OCI-LY3 (cell line): ENCODE measurements around the gene CCL7.

Experiments used
- H2AFZ ChIP-seq: fragments of 200-600, 300-600 bp; shearing (Covaris generic); 2 replicates; pipeline ENCODE4 v1.6.0; 2014; ENCODE audit warnings: antibody characterized with exemption, low read depth, low read length
- H3K27ac ChIP-seq: fragments of 200-600, 300-600 bp; sonication (generic); 2 replicates; pipeline ENCODE4 v1.5.1; 2014; ENCODE audit warnings: mild to moderate bottlenecking, low read length, moderate library complexity, mixed read lengths
- H3K27me3 ChIP-seq: fragments of 200-600, 300-600 bp; sonication (generic); 2 replicates; pipeline ENCODE4 v1.6.1; 2014; ENCODE audit warnings: low read depth, low read length, mixed read lengths
- H3K36me3 ChIP-seq: fragments of 200-600, 300-600 bp; sonication (generic); replicated peaks from 2 replicates; pipeline ENCODE3; 2014; ENCODE audit warnings: low read depth, low read length, mixed read lengths
- H3K4me1 ChIP-seq: fragments of 300-600, 200-600 bp; sonication (generic); 2 replicates; pipeline ENCODE4 v1.6.1; 2014; ENCODE audit warnings: low read length, mixed read lengths
- H3K4me2 ChIP-seq: fragments of 200-600, 300-600 bp; sonication (generic); 2 replicates; pipeline ENCODE4 v1.6.1; 2014; ENCODE audit warnings: low read length, mixed read lengths
- H3K4me3 ChIP-seq: fragments of 300-600, 200-600 bp; sonication (generic); 2 replicates; pipeline ENCODE4 v1.5.1; 2014; ENCODE audit warnings: antibody characterized with exemption, mild to moderate bottlenecking, low read length, moderate library complexity
- H3K79me2 ChIP-seq: fragments of 300-600, 200-600 bp; shearing (Covaris generic); 2 replicates; pipeline ENCODE4 v1.6.1; 2014; ENCODE audit warnings: mild to moderate bottlenecking, low read length, mixed read lengths
- H3K9ac ChIP-seq: fragments of 300-600, 200-600 bp; shearing (Covaris generic); 2 replicates; pipeline ENCODE4 v1.6.0; 2014; ENCODE audit warnings: mild to moderate bottlenecking, low read length, moderate library complexity
- H3K9me3 ChIP-seq: fragments of 200-600, 300-600 bp; shearing (Covaris generic); 2 replicates; pipeline ENCODE4 v1.6.1; 2014; ENCODE audit warnings: low read length, mixed read lengths; ENCODE audit not compliant: insufficient read depth
- H4K20me1 ChIP-seq: fragments of 200-600, 300-600 bp; sonication (generic); 2 replicates; pipeline ENCODE4 v1.6.1; 2016; ENCODE audit warnings: low read length, mixed read lengths; ENCODE audit not compliant: insufficient read depth
- EZH2phosphoT487 ChIP-seq: fragments of 200-600 bp; shearing (Covaris generic); IDR thresholded peaks from 2 replicates; pipeline ENCODE4 v1.6.1; 2018; ENCODE audit warnings: antibody characterized with exemption, mixed run types, low read depth
- TF ChIP-seq, protein P1 (sequence below): fragments of 200-600, 300-600 bp; sonication (generic); IDR thresholded peaks from 2 replicates; pipeline ENCODE4 v1.5.1; 2014; ENCODE audit warnings: antibody characterized with exemption, low read length, low read depth

The CCL7 gene

DNA sequence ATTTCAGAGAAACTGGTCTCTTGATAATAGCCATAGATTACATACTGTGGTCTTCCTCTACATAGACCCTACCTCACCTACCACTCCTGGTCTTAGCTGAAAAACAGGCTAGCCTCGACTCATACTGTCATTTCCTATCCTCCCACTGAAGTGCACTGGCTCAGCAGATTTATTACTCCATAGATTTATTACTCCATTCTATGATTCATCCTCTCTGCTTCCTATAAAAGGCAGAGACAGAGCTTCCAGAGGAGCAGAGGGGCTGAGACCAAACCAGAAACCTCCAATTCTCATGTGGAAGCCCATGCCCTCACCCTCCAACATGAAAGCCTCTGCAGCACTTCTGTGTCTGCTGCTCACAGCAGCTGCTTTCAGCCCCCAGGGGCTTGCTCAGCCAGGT lies at the start of gene CCL7:
CCL7 (plus strand) TSS at position 253 of the 400 bp plus-strand sequence; CDS start at position 323, 70 bp downstream.
- peaks cover 7% of the 10 kb centered on the region for H3K4me1 ChIP-seq
- no peaks in the 10 kb centered on the region for H3K36me3 ChIP-seq
- no peak within 1 kb of the TSS for H3K4me3 ChIP-seq
- H3K9ac ChIP-seq, result no peak within 1 kb of the TSS
- H2AFZ ChIP-seq, result no peak within 1 kb of the TSS
- no peak within 1 kb of the TSS for H3K4me2 ChIP-seq
- no peaks in the 10 kb centered on the region for H4K20me1 ChIP-seq
- no peaks in the 10 kb centered on the region for H3K79me2 ChIP-seq
- TF ChIP-seq, protein P1, sequence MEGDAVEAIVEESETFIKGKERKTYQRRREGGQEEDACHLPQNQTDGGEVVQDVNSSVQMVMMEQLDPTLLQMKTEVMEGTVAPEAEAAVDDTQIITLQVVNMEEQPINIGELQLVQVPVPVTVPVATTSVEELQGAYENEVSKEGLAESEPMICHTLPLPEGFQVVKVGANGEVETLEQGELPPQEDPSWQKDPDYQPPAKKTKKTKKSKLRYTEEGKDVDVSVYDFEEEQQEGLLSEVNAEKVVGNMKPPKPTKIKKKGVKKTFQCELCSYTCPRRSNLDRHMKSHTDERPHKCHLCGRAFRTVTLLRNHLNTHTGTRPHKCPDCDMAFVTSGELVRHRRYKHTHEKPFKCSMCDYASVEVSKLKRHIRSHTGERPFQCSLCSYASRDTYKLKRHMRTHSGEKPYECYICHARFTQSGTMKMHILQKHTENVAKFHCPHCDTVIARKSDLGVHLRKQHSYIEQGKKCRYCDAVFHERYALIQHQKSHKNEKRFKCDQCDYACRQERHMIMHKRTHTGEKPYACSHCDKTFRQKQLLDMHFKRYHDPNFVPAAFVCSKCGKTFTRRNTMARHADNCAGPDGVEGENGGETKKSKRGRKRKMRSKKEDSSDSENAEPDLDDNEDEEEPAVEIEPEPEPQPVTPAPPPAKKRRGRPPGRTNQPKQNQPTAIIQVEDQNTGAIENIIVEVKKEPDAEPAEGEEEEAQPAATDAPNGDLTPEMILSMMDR, result no peak
- TF ChIP-seq EZH2phosphoT487, result no peak
- H3K27ac ChIP-seq, result no peak within 1 kb of the TSS
- H3K9me3 ChIP-seq, result no peaks in the 10 kb centered on the region
- peaks cover 76% of the 10 kb centered on the region for H3K27me3 ChIP-seq

GRCh38 chr17:34220752-34221395 lies 49.1 kb upstream of the CCL7 start:
- peaks cover 51% of the 10 kb centered on the region for H3K27me3 ChIP-seq
- no peaks in the 10 kb centered on the region for H3K9me3 ChIP-seq
- no peak overlapping the region for H3K27ac ChIP-seq
- H3K4me3 ChIP-seq, result no peak overlapping the region
- H4K20me1 ChIP-seq, result no peaks in the 10 kb centered on the region
- H3K4me2 ChIP-seq, result 0 out of 2 replicates have a peak overlapping the region, but pooled peaks have one; percentile 2
- H3K9ac ChIP-seq, result no peak overlapping the region
- H3K79me2 ChIP-seq, result no peaks in the 10 kb centered on the region
- no peak for TF ChIP-seq EZH2phosphoT487
- TF ChIP-seq, protein P1, result no peak
- no peaks in the 10 kb centered on the region for H3K36me3 ChIP-seq
- H3K4me1 ChIP-seq, result peaks cover 29% of the 10 kb centered on the region
- no peak overlapping the region for H2AFZ ChIP-seq

GRCh38 chr17:34221411-34221810 lies 48.6 kb upstream of the CCL7 start:
- no peaks in the 10 kb centered on the region for H3K9me3 ChIP-seq
- H2AFZ ChIP-seq, result no peak overlapping the region
- no peaks in the 10 kb centered on the region for H3K79me2 ChIP-seq
- H3K27me3 ChIP-seq, result peaks cover 56% of the 10 kb centered on the region
- no peak overlapping the region for H3K4me2 ChIP-seq
- H3K9ac ChIP-seq, result no peak overlapping the region
- H4K20me1 ChIP-seq, result no peaks in the 10 kb centered on the region
- no peaks in the 10 kb centered on the region for H3K36me3 ChIP-seq
- peaks cover 29% of the 10 kb centered on the region for H3K4me1 ChIP-seq
- no peak overlapping the region for H3K27ac ChIP-seq
- TF ChIP-seq, protein P1, result no peak
- TF ChIP-seq EZH2phosphoT487, result no peak
- H3K4me3 ChIP-seq, result no peak overlapping the region

GRCh38 chr17:34222722-34223497 lies 47.1 kb upstream of the CCL7 start:
- TF ChIP-seq, protein P1, result no peak
- TF ChIP-seq EZH2phosphoT487, result no peak

More at GRCh38 chr17:34222722-34223497, 47.1 kb upstream of the CCL7 start:
- Histone ChIP-seq H3K9me3 (no peaks in the 10 kb centered on the region), H3K4me2 (no peak overlapping the region), H3K4me3 (no peak overlapping the region), H2AFZ (no peak overlapping the region), H3K27ac (no peak overlapping the region), H3K79me2 (no peaks in the 10 kb centered on the region), H3K4me1 (peaks cover 27% of the 10 kb centered on the region), H3K36me3 (no peaks in the 10 kb centered on the region), H3K27me3 (peaks cover 66% of the 10 kb centered on the region), H3K9ac (no peak overlapping the region), H4K20me1 (no peaks in the 10 kb centered on the region)
